A549 (cell line): ENCODE measurements around the gene ERAP2.

ENCODE experiments used
- CTCF ChIP-seq: fragments of >200 bp; sonication (Bioruptor Twin); formaldehyde crosslinking; IDR thresholded peaks from 3 replicates; pipeline ENCODE4 v1.5.1; 2016
- EHF ChIP-seq: fragments of 250-450 bp; sonication (Bioruptor Pico); IDR thresholded peaks from 2 replicates; pipeline ENCODE4 v1.5.0; 2020; ENCODE audit warnings: mild to moderate bottlenecking
- EP300 ChIP-seq, 2 experiments: fragments of >200 bp; sonication (Bioruptor Twin); formaldehyde crosslinking; IDR thresholded peaks; 2 replicates in 1 of 2; 3 replicates in 1 of 2; pipeline ENCODE4 v1.6.1; 2016 to 2017
- HOXA7 ChIP-seq: fragments of 250-450 bp; sonication (Bioruptor Pico); IDR thresholded peaks from 2 replicates; pipeline ENCODE4 v1.5.0; 2020; ENCODE audit warnings: mild to moderate bottlenecking, moderate library complexity
- POLR2A ChIP-seq: IDR thresholded peaks from 2 replicates; pipeline ENCODE4 v1.6.1; 2012; ENCODE audit warnings: mild to moderate bottlenecking, low read length
- RAD21 ChIP-seq, 2 experiments: fragments of >200 bp in 1 of 2; sonication (Bioruptor Twin) in 1 of 2; formaldehyde crosslinking in 1 of 2; IDR thresholded peaks in 1 of 2; conservative IDR thresholded peaks in 1 of 2; 2 replicates in 1 of 2; 3 replicates in 1 of 2; pipeline ENCODE4 v1.6.1; 2012 to 2018; ENCODE audit warnings: inconsistent platforms in 1 of 2
- RCOR1 ChIP-seq: fragments of 150-350 bp; IDR thresholded peaks from 2 replicates; pipeline ENCODE4 v1.6.1; 2014; ENCODE audit warnings: antibody characterized with exemption, low read length, low read depth
- RFX5 ChIP-seq: fragments of 450-650 bp; IDR thresholded peaks from 2 replicates; pipeline ENCODE4 v1.7.1; 2014; ENCODE audit warnings: antibody characterized with exemption, mild to moderate bottlenecking, moderate library complexity
- RNF2 ChIP-seq: fragments of 200-600 bp; sonication (generic); IDR thresholded peaks from 2 replicates; pipeline ENCODE4 v1.6.1; 2016; ENCODE audit warnings: low read depth, mild to moderate bottlenecking, antibody characterized with exemption, moderate library complexity, borderline replicate concordance
- SREBF2 ChIP-seq: fragments of 450-650 bp; IDR thresholded peaks from 2 replicates; pipeline ENCODE4 v1.6.1; 2014; ENCODE audit warnings: mild to moderate bottlenecking, moderate library complexity

GRCh38 chr5:96943799-96944198 is 67.5 kb downstream of the ERAP2 start:
- TF ChIP-seq CTCF (no peak), RNF2 (no peak), RCOR1 (no peak), EP300 (IDR thresholded peaks at IDR 0.05) (no peak), RFX5 (no peak), POLR2A (no peak), HOXA7 (no peak), EHF (CRISPR knock-in tag) (no peak), RAD21 (conservative IDR thresholded peaks at IDR 0.05 in 1 of 2, IDR thresholded peaks at IDR 0.05 in 1 of 2) (no peak), SREBF2 (no peak)
